Stimulated activated CD8-positive, alpha-beta memory T cell treated with anti-CD3 and anti-CD28 coated beads, Interleukin-15, amount 100 ng/mL, for 4 hours (primary cell): ENCODE data around the gene UNC80.

Source experiments
- DNase-seq, 2 donors: peaks; one replicate each; pipeline ENCODE4 v3.0.0-alpha.2; 2020; ENCODE audit warnings: low read depth in 2 of 2

Gene UNC80

DNA sequence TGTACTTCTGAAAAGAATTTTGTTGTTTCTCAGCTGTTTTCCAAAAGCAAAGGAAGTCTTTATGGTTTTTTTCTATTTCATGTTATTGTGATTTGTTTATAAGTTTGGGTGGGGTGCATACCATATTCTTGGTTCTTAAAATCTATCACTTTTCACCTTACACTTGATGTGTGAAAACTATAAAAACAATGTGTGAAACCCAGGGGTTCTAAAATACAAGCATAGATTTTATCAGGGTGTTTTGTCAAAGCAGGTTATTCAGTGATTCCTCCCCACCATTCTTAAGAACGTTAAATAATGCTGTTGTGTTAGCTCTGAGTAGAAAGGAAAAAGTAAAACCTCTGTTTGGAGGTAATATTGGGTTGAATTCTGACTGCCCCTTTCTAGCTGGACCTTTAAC, 248.5 kb downstream of the UNC80 start:
- DNase-seq = no peak

- no peak for DNase-seq
Measured at GRCh38 chr2:210022824-210023223, 251.2 kb downstream of the UNC80 start.

DNA sequence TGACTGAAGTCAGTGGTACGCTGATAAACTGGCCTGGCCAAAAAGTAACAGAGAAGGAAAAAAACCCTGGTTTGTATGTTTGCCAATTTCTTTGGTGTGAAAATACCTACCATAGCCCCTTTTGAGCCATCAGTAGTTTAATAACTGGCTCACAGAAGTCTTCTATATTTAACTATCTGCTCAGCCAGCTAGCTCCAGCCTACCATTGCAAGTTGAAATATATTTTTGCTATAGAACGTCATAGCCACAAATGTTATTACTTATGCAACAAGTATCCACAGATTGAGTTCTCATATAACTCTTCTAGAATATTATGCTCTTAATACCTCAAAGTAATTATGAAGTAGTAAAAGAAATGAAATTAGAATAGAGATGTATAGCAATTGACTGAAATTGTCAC, 256.0 kb downstream of the UNC80 start:
- no peak for DNase-seq

DNA sequence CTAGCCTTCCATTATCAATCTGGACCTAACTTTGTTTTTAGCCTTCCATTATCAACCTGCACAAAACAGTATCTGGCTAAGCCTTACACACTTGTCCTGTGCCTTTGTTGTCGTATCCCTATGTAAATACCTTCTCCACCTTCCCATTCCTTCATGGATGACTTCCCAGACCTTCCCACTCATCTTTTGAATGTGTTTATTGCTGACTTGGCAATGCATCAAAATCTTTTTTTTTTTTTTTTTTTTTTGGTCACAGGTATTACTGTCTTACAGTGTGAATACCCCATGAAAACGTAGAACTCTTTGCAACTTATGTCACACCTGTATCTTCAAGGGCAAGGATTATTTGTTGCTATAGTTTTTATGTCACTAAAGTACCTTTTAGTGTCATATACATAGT, 256.5 kb downstream of the UNC80 start:
- no peak for DNase-seq

DNA sequence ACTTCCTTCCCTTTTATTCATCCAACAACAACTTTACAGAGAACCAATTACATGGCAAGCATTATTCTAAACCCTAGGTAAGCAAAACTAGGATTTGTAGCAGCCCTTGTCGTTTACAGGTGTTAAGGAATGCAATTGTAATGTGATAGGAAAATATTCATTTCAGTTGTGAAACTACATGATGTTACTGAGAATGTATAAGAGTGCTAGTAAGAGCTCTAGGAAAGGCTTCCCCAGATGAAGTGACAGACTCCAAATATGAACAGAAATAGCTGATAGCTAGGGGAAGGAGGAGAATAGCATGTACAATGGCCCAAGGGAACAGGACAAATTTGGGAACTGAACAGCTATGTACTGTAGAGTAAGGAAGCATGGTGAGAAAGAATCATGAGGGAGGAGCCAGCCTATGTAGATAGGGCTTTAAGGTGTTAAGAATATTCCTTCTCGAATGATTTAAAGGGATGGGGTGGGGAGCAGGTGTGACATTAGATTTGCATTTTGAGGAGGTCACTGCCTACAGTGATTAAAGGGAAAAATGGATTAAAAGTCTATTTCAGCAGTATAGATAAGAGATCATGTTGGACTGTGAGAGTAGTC, 262.6 kb downstream of the UNC80 start:
- no peak for DNase-seq

DNA sequence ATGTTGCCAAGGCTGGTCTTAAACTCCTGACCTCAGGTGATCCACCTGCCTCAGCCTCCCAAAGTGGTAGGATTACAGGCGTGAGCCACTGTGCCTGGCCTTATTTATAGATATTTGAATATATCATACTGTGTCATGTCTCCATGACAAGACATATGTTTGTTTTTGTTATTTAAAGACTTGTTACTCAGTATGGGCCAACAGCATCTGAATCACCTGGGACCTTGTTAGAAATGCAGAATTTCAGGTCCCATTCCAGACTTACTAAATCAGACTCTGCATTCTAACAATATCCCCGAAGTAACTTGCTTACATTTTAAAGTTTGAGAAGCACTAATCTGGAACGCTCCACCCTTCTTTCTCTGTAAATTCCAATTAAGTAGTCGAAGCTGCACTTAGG, 264.0 kb downstream of the UNC80 start:
- DNase-seq = no peak

- DNase-seq = no peak
Measured at GRCh38 chr2:210038078-210038477, 266.4 kb downstream of the UNC80 start.

GRCh38 chr2:210046851-210047500, 275.3 kb downstream of the UNC80 start:
- no peak for DNase-seq
